Forelimb muscle (tissue), 1 donor: ENCODE data around the gene STK35. TPM values are rescaled to one million over a fixed set of nuclear protein-coding genes. Genes with fewer than 3 reads are reported as not detected.

ENCODE experiments used
- DNase-seq: peaks from one replicate; pipeline ENCODE4 v3.0.0-alpha.2; 2013; ENCODE audit warnings: low read depth
- polyA plus RNA-seq: library from polyadenylated mRNA; unstranded; fragments of 120-200 nt; gene quantifications from one replicate; pipeline ENCODE4 v1.2.1, GENCODE V29; 2013; ENCODE audit not compliant: insufficient read length

The STK35 gene
- polyA plus RNA-seq, 1 donor, result 6.9 TPM

GRCh38 chr20:2133318-2134183 lies 31.9 kb downstream of the STK35 start:
- no peak for DNase-seq

- DNase-seq, result no peak
Measured at GRCh38 chr20:2135013-2135412, 33.4 kb downstream of the STK35 start.

- DNase-seq, result no peak
Measured at GRCh38 chr20:2136275-2136674, 34.6 kb downstream of the STK35 start.

GRCh38 chr20:2137552-2138201 lies 36.0 kb downstream of the STK35 start:
- no peak for DNase-seq

- no peak for DNase-seq
Measured at GRCh38 chr20:2138396-2138795, 36.8 kb downstream of the STK35 start.

GRCh38 chr20:2139250-2139649 lies 37.6 kb downstream of the STK35 start:
- no peak for DNase-seq

- DNase-seq, result no peak
Measured at GRCh38 chr20:2139736-2140135, 38.1 kb downstream of the STK35 start.

- no peak for DNase-seq
Measured at GRCh38 chr20:2140561-2140960, 38.9 kb downstream of the STK35 start.

GRCh38 chr20:2141600-2142575 lies 40.3 kb downstream of the STK35 start:
- no peak for DNase-seq

GRCh38 chr20:2142649-2143048 lies 41.0 kb downstream of the STK35 start:
- no peak for DNase-seq

GRCh38 chr20:2143594-2143993 lies 42.0 kb downstream of the STK35 start:
- DNase-seq, result no peak

- no peak for DNase-seq
Measured at GRCh38 chr20:2144850-2145249, 43.2 kb downstream of the STK35 start.

GRCh38 chr20:2145376-2145775 lies 43.7 kb downstream of the STK35 start:
- no peak for DNase-seq

- no peak for DNase-seq
Measured at GRCh38 chr20:2146080-2146867, 44.6 kb downstream of the STK35 start.

- no peak for DNase-seq
Measured at GRCh38 chr20:2149507-2149906, 47.9 kb downstream of the STK35 start.

- DNase-seq, result no peak
Measured at GRCh38 chr20:2150660-2151059, 49.0 kb downstream of the STK35 start.

GRCh38 chr20:2151858-2152281 lies 50.2 kb downstream of the STK35 start:
- no peak for DNase-seq

GRCh38 chr20:2152317-2152716 lies 50.7 kb downstream of the STK35 start:
- DNase-seq, result no peak

- DNase-seq, result no peak
Measured at GRCh38 chr20:2153326-2153725, 51.7 kb downstream of the STK35 start.

GRCh38 chr20:2156224-2156623 lies 54.6 kb downstream of the STK35 start:
- no peak for DNase-seq
